ENCODE data around the gene IL17RE.

- peak in 2 of 12 donors; percentile 11 to 13 for TF ChIP-seq CTCF (IDR thresholded peaks at IDR 0.05)
- TF ChIP-seq POLR2A (IDR thresholded peaks at IDR 0.05) = no peak
Measured at GRCh38 chr3:9934235-9934621, 31.6 kb downstream of the IL17RE start.
